ENCODE data around the gene CHI3L1.
"Not testable (repeated sequence)": the region's sequence is repeated elsewhere in the genome, so short reads cannot be mapped to it uniquely, and the experiment has no call there.

CHI3L1 gene

GRCh38 chr1:203186446-203187303, at the start of gene CHI3L1:
Gene CHI3L1, minus strand, starts transcription at chr1:203186704. Its CDS starts 81 bp downstream, at chr1:203186623.
- DNase-seq (ENCODE audit: low read depth in 2 of 2, low spot score in 1 of 2), result no peak

GRCh38 chr1:203234901-203235300, 48.4 kb upstream of the CHI3L1 start:
- DNase-seq (ENCODE audit: low read depth in 2 of 2, low spot score in 1 of 2), result not testable (repeated sequence)

DNA sequence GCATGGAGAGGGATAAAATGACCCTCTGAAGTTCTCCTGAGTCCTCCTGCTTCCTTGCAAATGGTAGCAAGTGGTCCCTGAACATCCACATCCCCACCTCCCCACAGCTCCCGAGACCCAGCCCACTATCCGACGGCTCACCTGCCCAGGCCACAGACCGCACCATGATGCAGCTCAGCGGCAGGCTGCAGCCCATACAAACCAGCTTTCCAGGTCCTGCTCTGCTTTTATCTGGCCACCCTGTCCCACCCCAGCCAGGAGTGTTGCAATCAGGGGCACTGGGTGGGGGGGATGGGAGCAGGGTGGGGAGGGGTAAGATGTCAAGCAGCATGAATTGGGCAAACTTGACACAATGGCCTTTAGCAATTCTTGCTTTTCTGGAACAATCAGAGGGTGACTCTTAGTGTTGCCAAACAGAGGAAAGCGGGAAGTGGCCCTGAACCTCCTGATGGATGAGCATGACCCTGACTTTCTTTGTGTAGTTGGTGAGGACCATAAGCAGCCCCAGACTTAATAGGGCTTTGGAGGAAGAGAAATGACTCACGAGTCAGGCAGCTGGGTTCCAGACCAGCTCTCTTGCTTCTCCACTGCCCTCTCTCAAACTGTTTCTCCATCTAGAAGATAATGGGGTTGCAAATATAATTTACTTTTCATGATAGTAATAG, 43.1 kb upstream of the CHI3L1 start, which contains the start of gene CHIT1:
Gene CHIT1 (minus strand): TSS at position 203 of the 665 bp plus-strand sequence. CDS start 37 bp downstream, at position 166.
- DNase-seq (ENCODE audit: low read depth in 2 of 2, low spot score in 1 of 2), result no peak

DNA sequence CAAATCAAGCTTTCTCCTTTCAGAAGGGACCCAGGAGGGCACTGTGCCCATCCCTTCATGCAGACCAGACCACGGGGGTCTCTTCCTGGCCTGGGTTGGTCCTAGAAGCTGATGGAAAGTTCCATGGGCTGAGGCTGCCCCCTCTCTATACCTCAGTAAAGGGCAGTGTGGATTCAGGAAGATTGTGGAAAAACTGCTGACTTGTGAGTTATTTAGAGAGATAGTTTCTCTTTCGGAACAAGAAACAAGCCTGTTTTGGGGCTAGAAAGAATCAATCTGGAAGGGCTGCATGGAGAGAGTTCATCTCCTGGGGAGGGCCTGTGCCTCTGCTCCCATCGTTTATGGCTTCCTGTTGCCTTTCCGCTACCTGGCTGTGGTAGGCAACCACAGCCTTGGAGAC, 42.2 kb upstream of the CHI3L1 start:
- no peak for DNase-seq (ENCODE audit: low read depth in 2 of 2, low spot score in 1 of 2)

GRCh38 chr1:203227371-203228083, 41.0 kb upstream of the CHI3L1 start:
- no peak for DNase-seq (ENCODE audit: low read depth in 2 of 2, low spot score in 1 of 2)

DNA sequence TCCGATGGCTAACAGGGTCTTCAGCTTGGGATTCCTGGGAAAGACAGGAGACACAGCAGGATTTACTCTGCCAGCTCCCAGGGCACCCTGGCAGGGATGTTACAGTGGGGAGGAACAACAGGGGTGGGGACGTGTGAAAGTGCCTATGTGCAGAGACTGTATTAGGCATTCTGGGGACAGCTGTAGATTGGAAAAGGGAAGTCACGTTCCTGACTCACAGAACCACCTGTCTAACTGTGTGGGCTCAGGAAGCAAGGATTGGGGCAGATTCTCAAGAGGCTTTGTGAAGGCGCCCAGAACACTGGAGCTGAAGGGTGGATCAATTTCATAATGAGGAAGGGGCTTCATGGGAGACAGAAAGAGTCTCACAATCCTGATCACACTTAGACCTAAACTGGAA, 38.6 kb upstream of the CHI3L1 start:
- DNase-seq (ENCODE audit: low read depth in 2 of 2, low spot score in 1 of 2), result no peak

DNA sequence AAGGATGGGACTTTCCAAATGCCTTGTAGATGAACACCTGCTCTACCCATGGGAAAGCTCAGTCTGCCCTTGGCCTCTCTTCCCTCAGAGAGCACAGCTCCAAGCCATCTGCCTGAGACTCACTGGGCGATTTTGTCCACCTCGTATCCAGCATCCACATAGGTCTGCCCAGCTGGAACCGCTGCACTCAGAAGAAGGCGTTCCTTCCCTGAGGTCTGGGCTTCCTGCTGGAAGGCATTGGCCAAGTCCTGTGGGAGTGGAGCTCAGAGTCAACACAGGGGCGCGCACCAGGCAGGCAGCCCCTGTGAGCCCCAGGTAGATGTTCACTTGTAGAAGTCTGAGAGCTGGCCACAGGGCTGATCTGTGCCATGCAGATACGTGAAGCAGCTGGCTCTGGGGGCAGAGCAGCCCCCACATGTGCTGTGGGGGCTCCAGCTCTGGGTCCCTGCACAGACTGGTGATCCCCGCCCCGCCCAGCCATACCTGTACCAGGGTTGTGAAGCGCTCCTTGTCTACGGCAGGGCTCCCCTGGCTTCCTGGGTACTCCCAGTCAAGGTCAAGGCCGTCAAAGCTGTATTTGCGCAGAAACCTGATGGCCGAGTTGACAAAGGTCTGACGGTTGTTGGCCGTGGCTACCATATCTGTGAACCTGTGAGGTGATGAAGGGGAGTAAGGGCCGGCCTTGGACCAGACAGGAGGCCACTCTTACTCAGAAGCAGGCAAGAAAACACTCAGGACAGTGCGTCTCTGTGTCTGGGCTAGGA, 36.7 kb upstream of the CHI3L1 start:
- no peak for DNase-seq (ENCODE audit: low read depth in 2 of 2, low spot score in 1 of 2)

DNA sequence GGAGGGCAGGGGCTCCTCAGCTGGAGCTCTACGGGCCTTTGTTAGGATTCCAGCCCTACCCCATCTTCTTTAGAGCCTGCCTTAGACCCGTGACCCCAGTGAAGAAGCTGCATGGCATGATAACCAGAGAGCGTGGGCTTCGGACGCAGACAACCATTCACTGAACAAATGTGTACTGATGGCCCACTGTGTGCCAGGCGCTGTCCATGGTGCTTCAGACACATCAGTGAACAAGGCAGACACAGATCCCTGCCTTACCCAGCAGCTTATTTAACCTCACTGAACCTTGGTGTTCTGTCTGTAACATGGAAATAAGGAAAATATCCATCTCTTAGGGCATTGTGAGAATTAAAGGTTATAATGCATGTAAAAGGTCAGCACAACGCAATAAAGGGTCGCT, 33.4 kb upstream of the CHI3L1 start:
- DNase-seq (ENCODE audit: low read depth in 2 of 2, low spot score in 1 of 2), result no peak

GRCh38 chr1:203219171-203219570, 32.7 kb upstream of the CHI3L1 start:
- DNase-seq (ENCODE audit: low read depth in 2 of 2, low spot score in 1 of 2), result no peak

GRCh38 chr1:203217668-203218067, 31.2 kb upstream of the CHI3L1 start:
- no peak for DNase-seq (ENCODE audit: low read depth in 2 of 2, low spot score in 1 of 2)

DNA sequence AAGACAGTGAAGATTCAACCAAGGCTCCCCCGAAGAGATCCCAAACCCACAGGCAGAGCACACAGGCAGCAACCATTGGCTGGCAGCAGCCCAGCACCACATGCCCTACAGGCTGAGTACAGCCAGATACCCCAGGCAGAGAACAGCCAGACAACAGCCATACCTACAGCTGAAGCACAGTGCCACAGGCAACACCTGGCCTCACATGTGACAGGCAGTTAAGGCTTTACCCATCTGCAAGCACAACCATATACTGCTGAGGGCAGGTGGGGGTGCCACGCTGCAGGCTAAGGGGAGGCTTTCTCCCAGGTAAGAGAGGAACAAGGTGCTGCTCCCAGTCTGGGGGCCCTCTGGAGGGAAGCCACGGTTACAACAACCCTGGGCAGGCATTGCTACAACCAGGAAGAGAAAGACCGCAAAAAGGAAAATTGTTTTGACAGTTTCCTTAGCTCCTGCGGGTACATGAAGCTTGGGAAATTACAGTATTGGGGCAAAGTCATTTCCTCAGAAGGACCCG, 30.7 kb upstream of the CHI3L1 start:
- no peak for DNase-seq (ENCODE audit: low read depth in 2 of 2, low spot score in 1 of 2)

DNA sequence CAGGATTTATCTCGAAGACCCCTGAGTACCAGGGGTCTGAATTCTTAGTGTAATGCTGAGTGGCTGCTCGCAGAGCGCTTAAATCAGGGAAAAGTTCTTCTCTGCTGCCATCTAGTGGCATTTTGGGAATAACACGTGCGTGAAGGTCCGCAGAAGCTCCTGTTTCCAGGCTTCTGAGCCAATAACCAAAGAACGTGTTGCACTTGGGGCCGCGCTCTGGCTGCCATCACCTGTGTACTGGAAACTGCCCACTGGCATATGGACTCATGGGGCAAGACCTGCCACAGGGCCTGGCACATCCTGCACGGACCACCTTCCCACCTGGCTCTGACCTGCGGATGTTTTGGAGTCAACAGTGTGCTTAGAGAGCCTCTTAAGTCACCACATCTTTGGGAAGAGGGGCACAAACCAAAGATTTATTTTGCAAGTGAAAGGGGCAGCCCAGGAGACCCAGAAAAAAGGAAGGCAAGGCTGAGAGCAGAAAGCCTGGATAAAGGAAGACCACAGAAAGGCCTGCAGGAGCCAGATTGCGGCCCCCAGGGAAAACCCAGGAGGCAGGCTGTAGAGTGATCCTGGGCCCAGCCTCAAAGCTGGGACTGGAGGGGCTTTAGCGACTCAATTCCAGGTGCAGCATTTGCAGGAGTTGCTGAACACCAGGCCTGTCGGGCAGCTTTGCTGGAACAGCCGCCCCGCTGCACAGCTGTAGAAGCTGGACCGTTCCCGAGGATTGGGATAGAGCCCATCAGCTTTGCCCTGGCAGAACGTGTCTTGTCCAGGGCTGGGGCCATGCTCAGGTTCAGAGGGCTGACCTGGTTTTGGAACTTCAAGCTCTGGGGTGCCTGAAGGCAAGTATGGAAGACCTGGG, 30.0 kb upstream of the CHI3L1 start:
- DNase-seq (ENCODE audit: low read depth in 2 of 2, low spot score in 1 of 2), result peak; percentile 20 to 28

DNA sequence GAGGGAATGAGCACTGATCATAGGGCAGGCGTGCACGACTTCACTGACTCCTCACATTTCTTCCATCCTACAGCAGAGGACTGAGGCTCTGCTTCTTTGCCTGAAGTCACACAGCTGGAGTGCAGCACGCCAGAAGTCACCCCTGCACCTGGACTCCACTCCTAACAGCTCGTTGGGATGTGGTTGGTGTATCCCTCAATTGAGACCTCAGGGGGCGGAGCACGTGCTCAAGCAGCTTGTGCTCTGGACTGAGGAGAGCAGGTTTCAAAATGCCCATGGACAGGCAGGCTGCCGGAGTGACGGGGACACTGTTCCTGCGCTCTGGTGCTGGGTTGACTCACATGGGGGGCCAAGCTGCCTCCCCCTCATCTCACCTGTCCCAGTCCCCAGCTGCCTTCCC, 29.1 kb upstream of the CHI3L1 start:
- DNase-seq (ENCODE audit: low read depth in 2 of 2, low spot score in 1 of 2), result no peak

DNA sequence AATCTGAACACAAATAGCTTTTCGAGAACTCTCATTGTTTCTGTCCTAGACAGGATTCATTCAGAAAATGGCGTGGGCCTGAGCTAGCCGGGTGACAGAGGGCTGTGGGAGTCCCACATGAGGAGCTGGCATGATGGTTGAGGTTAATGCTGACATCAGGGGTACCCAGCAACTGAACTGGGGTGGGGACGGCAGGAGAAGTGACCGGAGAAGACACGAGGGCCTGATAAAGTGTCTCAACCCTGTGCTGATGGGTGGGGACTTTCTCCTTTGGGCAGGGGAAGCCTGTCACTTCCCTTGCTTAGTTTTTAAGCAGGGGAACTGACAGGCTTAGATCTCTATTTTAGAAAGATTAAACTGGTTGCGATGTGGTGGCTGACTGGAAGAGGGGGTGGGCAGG, 28.4 kb upstream of the CHI3L1 start:
- no peak for DNase-seq (ENCODE audit: low read depth in 2 of 2, low spot score in 1 of 2)

GRCh38 chr1:203213126-203213525, 26.6 kb upstream of the CHI3L1 start:
- no peak for DNase-seq (ENCODE audit: low read depth in 2 of 2, low spot score in 1 of 2)

GRCh38 chr1:203211812-203212211, 25.3 kb upstream of the CHI3L1 start:
- DNase-seq (ENCODE audit: low read depth in 2 of 2, low spot score in 1 of 2), result no peak

GRCh38 chr1:203210988-203211387, 24.5 kb upstream of the CHI3L1 start:
- no peak for DNase-seq (ENCODE audit: low read depth in 2 of 2, low spot score in 1 of 2)

DNA sequence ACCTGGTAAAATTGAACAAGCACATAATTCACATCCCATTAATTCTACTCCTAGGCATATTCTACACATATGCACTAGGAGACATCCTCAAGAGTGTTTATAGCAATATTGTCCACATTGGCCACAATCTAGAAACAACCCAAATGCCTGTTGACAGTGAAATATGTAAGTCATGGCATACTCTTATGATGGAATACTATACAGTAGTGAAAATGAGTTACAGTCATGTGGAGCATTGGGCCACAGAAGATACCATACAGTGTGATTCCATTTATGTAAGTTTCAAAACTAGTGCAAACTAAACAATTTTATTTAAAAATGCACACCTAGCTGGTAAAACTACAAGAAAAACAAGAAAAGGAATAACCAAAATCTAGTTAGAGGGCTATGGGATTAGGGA, 23.8 kb upstream of the CHI3L1 start:
- no peak for DNase-seq (ENCODE audit: low read depth in 2 of 2, low spot score in 1 of 2)

DNA sequence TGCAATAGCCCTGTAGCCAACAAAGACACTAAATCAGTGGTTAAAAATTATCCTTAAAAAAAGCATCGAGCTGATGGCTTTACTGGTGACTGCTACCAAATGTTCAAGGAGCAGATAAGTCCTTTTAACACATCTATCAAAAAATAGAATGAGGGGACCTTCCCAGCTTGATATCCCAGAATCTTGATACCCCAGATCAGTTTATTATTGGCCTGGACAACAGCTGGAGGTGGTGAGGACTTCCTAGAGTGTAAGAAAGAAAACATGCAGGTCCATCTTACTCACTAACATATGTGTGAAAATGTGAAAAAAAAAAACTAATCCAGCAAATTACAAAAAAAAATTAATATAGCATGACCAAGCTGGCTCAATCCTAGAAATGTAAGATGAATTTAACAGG, 21.7 kb upstream of the CHI3L1 start:
- no peak for DNase-seq (ENCODE audit: low read depth in 2 of 2, low spot score in 1 of 2)

- DNase-seq (ENCODE audit: low read depth in 2 of 2, low spot score in 1 of 2), result no peak
These were observed 21.2 kb upstream of the CHI3L1 start for GRCh38 chr1:203207751-203208150.
